G401.6 (cell line): ENCODE data around the gene TRIM44.
"Not testable (repeated sequence)": the region's sequence is repeated elsewhere in the genome, so short reads cannot be mapped to it uniquely, and the experiment has no call there.

ENCODE experiments used
- FAIRE-seq: peaks from 2 replicates; lab custom pipeline; 2012; peaks lifted over from hg19 to GRCh38; lab: Jason Lieb, UNC

The TRIM44 gene

DNA sequence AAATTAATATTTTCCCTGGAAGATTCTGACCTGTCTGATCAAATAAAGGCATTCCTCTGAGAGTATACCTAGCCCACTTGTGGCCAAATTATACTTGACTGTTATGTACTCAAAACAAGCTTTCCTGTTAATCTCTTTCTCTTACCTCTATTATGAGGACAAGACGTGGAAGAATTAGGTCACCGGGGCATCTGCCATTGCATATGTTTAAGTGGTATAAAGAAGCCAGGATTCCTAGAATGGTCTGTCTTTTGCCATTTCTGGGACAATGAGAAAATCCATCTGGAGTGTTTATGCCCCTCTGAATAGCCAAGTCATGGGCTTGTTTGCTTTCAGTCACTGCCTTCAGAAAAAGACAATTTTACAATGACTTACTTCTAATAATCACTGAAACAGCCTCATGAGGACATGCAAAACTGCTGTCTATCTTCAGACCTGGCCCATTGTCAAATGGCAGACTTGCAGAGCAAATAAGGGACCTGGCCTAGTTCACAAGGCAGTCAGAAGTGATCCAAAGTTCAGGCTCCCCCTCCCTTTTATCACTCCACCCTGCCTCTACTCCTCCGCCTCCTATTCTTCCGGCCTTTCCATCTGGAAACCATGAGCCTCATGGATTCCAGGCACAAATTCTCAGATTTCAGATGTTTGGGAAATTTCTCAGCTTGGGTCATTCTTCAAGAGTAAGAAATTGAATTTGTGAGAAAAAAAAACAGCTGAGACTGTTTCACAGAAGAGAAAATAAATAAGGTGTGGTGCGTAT is 153.2 kb downstream of the TRIM44 start:
- FAIRE-seq = no peak

DNA sequence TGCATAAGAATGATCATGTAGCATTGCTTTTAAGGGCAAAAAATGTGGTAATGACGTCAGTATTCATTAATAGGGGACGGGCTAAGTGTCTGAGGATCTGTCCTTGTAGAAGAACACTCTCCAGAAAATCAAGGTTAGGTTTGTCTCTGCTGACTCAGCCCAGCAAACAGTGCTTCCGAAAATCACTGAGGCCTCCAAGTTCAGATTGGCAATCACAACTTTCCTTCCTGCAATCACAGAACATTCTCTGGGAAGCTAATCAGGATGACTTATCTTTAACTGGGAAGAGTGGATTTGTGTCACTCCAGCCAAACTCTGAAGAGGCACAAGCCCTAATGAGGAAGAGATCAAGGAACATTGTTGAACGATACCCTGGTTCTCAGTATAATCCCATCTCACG is 158.0 kb downstream of the TRIM44 start:
- FAIRE-seq = no peak

DNA sequence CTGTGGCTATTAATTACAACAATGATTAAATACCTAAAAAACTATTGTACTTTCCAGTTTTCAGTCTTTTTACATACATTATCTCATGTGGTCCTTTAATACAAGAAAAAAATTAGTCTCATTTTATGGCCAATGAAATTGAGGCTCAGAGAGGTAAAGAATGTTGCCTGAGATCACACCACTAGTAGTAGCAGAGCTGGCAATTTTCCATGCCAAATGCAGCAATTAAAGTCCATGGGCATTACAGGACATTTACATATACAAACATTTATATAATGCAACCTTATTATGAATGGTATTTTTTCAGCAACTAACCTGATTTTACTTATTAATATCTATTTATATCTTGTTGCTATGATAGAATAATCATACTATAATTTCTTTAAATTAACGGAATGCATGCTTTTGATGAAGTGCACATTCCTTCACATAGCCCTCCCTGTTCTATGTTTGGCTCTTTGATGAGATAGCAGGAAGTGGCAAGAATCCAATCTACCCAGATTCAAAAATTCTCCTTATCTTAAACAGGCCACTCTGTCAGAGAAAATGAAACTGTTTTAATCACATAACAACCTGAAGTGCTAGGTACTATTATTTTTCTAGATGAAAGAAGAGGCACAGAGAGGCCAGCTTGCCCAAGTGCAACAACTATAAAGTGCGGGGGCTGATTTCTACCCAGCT is 160.4 kb downstream of the TRIM44 start:
- FAIRE-seq = no peak

DNA sequence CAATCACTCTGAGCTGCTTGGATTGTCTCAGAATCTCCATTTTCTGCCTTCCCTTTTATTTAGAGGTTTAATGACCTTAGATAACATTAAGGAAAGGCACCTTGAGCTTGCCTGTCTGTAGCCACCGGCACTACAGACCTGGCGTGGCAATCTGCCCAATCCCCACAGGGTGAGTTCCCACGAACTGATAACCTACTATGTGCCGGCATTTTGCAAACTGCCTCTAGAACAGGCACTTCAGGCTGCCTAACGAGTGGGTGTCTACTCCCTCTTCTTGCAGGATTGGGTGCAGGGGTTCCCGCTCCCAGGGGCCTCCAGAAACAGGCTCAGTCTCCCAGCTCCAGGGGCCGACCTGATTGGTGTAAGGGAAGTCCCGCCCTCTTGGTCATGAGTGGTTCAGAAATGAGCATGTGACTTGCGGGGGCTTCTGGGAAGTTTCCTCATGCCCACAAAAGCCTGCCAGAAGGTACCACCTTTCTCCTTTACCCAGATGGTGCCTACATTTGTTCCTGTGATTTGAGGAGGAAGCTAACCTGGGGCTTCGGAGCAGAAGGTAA is 161.2 kb downstream of the TRIM44 start:
- no peak for FAIRE-seq

DNA sequence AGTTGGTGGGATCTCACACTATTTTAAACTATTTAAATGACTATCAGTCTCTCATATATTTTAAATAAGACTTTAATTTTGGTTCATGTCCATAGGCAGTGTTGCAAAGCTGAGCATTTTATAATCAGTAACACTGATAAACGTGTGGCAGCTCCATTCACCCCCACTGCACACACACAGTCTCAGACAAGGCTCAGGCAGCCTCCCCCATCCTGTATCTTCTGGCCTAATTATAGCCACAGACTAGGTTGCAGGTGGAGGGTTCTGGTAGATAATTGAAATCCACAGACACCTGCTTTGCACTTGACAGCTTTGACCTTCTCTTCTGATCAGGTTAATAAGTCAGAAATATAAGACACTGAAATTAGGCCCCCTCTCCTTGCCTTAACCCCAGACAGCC is 162.8 kb downstream of the TRIM44 start:
- FAIRE-seq = no peak

- FAIRE-seq = no peak
Measured at GRCh38 chr11:35826006-35826405, 163.4 kb downstream of the TRIM44 start.

- no peak for FAIRE-seq
Measured at GRCh38 chr11:35826949-35827348, 164.4 kb downstream of the TRIM44 start.

DNA sequence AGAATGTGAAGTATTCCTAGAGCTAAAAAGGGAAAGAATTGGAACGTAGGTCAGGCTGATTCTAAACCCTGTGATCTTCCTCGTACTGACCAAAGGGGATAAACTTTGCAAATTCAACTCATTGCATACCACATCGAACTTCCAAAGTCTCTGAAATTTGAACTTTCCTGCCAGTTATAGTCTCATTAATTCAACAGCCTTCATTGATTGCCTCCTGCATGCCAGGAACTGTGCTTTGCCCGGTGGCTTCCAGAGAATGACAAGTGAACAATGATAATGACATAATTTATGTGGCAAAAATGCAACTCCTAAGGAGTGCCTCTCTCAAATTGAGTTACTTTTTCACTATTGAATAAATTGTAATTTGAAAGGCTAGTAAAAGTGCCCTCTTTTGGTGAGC is 173.6 kb downstream of the TRIM44 start:
- no peak for FAIRE-seq

DNA sequence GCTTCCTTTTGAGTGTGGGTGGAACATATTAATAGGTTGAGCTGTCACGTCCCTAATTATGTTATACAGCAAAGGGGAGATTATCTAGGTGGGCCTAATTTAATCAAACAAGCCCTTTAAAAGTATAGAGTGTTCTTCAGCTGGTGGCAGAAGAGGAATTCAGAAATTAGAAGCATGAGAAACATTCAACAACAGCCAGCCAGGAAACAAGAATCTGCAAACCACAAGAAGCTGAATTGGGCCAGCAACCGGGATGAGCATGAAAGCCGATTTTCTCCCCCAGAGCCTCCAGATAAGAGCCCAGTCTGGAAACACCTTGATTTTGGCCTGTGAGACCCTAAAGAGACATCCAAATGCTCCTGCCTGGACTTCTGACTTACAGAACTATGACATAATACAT is 175.5 kb downstream of the TRIM44 start:
- no peak for FAIRE-seq

- FAIRE-seq = not testable (repeated sequence)
Measured at GRCh38 chr11:35838697-35839367, 176.3 kb downstream of the TRIM44 start.

- no peak for FAIRE-seq
Measured at GRCh38 chr11:35839368-35840161, 177.0 kb downstream of the TRIM44 start.

DNA sequence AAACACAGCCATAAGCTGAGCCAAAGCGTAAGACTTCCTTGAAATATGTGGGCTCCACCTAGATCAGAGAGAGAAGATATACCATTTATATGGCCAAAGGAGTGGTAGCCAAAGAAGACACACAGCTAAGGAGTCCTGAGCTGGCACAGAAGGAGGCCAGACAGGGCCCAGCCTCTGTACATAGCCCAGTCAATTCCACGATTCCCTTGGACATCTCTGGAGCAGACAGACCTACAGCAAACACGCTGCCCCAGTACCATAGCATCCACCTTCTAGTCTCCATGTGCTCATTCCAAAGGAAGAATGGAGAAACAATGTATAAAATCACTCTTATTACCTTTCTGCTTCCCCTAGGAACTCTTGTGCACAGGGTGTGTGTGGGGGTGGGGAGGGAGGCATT is 179.2 kb downstream of the TRIM44 start:
- no peak for FAIRE-seq

- no peak for FAIRE-seq
Measured at GRCh38 chr11:35842958-35843357, 180.4 kb downstream of the TRIM44 start.

- no peak for FAIRE-seq
Measured at GRCh38 chr11:35844579-35844978, 182.0 kb downstream of the TRIM44 start.

DNA sequence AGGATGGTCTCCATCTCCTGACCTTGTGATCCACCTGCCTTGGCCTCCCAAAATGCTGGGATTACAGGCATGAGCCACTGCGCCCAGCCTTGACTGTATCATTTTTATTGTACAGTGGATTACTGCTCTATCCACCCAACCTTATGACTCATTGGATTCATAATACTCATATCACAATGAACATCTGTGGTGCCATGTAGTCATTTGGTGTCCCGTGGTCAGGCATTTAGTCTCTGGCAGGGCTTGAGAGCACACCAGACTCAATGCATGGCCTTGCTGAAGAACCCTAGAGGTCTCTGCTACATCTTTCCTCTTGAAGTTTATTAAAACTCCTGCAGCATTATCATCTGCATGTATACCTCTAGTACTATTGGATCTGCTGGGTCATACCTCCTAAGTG is 183.3 kb downstream of the TRIM44 start:
- FAIRE-seq = no peak

- FAIRE-seq = no peak
Measured at GRCh38 chr11:35846874-35847273, 184.3 kb downstream of the TRIM44 start.

- FAIRE-seq = no peak
Measured at GRCh38 chr11:35847473-35847872, 184.9 kb downstream of the TRIM44 start.

GRCh38 chr11:35848616-35849015 is 186.0 kb downstream of the TRIM44 start:
- no peak for FAIRE-seq

GRCh38 chr11:35850191-35850590 is 187.6 kb downstream of the TRIM44 start:
- no peak for FAIRE-seq

GRCh38 chr11:35851342-35851741 is 188.8 kb downstream of the TRIM44 start:
- FAIRE-seq = no peak

DNA sequence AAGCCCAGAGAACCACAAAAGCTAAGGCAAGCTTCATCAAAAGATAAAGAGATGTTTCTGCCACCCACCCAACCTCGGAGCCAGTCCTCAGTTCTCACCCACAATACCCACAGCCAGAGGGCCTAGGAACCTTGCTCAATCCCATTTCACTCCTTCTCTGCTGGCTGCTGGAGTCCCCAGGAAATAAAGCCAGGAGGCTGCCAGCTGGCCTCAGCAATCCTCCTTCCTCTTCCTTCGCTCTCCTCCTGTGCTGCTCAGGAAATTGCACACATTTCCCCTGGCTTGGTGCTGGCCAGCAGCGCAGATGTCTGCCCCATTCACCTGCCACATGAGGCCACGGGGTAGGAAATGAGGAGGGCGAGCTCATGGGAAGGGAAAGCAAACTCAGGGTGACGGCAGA is 189.5 kb downstream of the TRIM44 start:
- FAIRE-seq = no peak

GRCh38 chr11:35853971-35854370 is 191.4 kb downstream of the TRIM44 start:
- FAIRE-seq = no peak
